ENCODE results near the gene CREB3L4. TPM values are rescaled to one million over a fixed set of nuclear protein-coding genes. Genes with fewer than 3 reads are reported as not detected.

Gene CREB3L4, protein sequence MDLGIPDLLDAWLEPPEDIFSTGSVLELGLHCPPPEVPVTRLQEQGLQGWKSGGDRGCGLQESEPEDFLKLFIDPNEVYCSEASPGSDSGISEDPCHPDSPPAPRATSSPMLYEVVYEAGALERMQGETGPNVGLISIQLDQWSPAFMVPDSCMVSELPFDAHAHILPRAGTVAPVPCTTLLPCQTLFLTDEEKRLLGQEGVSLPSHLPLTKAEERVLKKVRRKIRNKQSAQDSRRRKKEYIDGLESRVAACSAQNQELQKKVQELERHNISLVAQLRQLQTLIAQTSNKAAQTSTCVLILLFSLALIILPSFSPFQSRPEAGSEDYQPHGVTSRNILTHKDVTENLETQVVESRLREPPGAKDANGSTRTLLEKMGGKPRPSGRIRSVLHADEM
- 58.2 and 81.2 TPM in 2 replicates for total RNA-seq (2014; rRNA removed; shearing (Covaris generic))

GRCh38 chr1:153967107-153967999 is at the start of gene CREB3L4:
Gene CREB3L4, plus strand, starts transcription at chr1:153967902. Its CDS starts 624 bp downstream, at chr1:153968526.
- H3K27me3 ChIP-seq (ENCODE audit: control insufficient read depth, insufficient read depth, low read length) = no peaks in the 10 kb centered on the region
- DNase-seq = peak; percentile 93
- H3K36me3 ChIP-seq (replicated peaks; ENCODE audit: control insufficient read depth, insufficient read depth, low read length) = no peaks in the 10 kb centered on the region; the same call in 1 of the 2 replicates
- H3K4me3 ChIP-seq (ENCODE audit: insufficient read depth, low read depth, low read length) = peak within 1 kb of the TSS; percentile 69

- DNase-seq = no peak
- Histone ChIP-seq H3K36me3 (replicated peaks; ENCODE audit: control insufficient read depth, insufficient read depth, low read length) (no peaks in the 10 kb centered on the region), H3K4me3 (ENCODE audit: insufficient read depth, low read depth, low read length) (no peak overlapping the region)
Observed at GRCh38 chr1:153919876-153920852, 47.5 kb upstream of the CREB3L4 start.

GRCh38 chr1:153921080-153921802 is 46.5 kb upstream of the CREB3L4 start:
- Histone ChIP-seq H3K36me3 (replicated peaks; ENCODE audit: control insufficient read depth, insufficient read depth, low read length) (no peaks in the 10 kb centered on the region), H3K27me3 (ENCODE audit: control insufficient read depth, insufficient read depth, low read length) (no peaks in the 10 kb centered on the region)
- no peak for DNase-seq

More at GRCh38 chr1:153919876-153920852, 47.5 kb upstream of the CREB3L4 start:
- H3K27me3 ChIP-seq (ENCODE audit: control insufficient read depth, insufficient read depth, low read length) = no peaks in the 10 kb centered on the region

GRCh38 chr1:153921803-153922075 is 46.0 kb upstream of the CREB3L4 start:
- Histone ChIP-seq H3K4me3 (ENCODE audit: insufficient read depth, low read depth, low read length) (peak overlapping the region; percentile 84), H3K27me3 (ENCODE audit: control insufficient read depth, insufficient read depth, low read length) (no peaks in the 10 kb centered on the region), H3K36me3 (replicated peaks; ENCODE audit: control insufficient read depth, insufficient read depth, low read length) (no peaks in the 10 kb centered on the region)
- no peak for DNase-seq

More at GRCh38 chr1:153921080-153921802, 46.5 kb upstream of the CREB3L4 start:
- peak overlapping the region; percentile 84 for H3K4me3 ChIP-seq (ENCODE audit: insufficient read depth, low read depth, low read length)

GRCh38 chr1:153922076-153922971 is 45.4 kb upstream of the CREB3L4 start:
- no peaks in the 10 kb centered on the region for H3K27me3 ChIP-seq (ENCODE audit: control insufficient read depth, insufficient read depth, low read length)
- peak; percentile 94 for DNase-seq

DNA sequence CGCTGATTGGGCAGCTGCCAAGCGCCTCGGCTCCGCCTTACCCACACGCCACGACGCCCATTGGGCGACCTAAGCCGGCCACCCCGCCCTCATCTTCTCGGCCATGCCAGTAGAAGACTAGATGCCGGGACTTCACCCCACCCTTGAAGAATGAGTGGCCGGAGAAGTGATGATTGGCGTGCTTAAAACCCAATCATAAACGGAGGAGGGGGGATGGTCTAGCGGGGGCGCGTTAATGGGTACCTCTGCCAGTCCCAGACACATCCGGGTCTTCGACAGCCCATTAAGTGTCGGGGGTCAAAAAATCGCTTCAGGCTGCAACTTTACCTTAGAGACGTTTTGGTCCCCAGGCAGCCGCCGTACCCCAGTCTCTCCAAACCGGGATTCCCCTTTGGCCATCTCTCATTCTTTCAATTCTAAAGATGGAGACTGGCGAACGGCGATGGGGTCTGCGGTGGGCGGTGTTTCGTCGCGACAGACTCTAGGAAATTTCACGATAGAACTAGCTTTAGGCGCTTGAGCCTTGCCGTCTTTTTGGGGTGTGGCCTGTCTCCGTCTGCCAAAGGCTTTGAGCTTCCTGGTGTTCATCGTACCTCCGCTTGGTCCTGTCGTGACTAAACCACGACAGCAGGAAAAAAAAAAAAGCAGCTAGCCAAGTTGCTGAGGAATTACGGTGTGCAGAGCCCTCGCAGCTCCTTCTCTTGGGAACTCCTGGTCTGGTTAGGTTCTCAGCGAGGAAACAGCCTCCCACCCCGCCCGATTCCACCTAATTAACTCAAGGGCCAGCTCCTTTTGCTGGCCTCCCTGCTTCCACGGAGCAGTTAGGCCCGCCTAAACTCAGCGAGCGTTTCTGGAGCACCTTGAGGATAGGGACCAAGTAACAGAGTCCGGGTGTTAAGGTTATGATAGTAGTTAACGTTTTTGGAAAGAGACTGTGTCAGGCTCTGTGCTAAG is 44.5 kb upstream of the CREB3L4 start, which contains the start of gene GATAD2B:
TSS of gene GATAD2B (minus strand) at position 1 of the 954 bp plus-strand sequence. CDS start 94,625 bp downstream, outside the sequence.
- Histone ChIP-seq H3K36me3 (replicated peaks; ENCODE audit: control insufficient read depth, insufficient read depth, low read length) (no peaks in the 10 kb centered on the region), H3K27me3 (ENCODE audit: control insufficient read depth, insufficient read depth, low read length) (no peaks in the 10 kb centered on the region), H3K4me3 (ENCODE audit: insufficient read depth, low read depth, low read length) (peak within 1 kb of the TSS; percentile 84)
- DNase-seq = peak; percentile 98

More at GRCh38 chr1:153922076-153922971, 45.4 kb upstream of the CREB3L4 start:
- peak overlapping the region; percentile 84 for H3K4me3 ChIP-seq (ENCODE audit: insufficient read depth, low read depth, low read length)
- no peaks in the 10 kb centered on the region for H3K36me3 ChIP-seq (replicated peaks; ENCODE audit: control insufficient read depth, insufficient read depth, low read length)

DNA sequence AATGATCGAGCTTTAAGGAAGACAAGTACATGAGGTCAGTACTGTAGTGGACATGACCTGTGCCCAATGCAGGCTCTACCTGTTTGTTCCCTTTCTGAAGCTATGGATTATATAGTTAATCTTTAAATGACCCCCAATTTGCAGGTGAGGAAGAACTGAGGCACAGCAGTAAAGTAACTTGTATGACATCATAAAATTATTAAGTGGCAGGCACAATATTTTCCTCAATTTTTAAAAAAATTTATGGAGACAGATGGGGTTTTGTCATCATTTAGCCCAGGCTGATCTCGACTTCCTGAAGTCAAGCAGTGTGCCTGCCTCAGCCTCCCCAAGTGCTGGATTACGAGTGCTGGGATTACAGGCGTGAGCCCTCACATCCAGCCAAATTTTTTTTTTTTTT is 41.3 kb upstream of the CREB3L4 start:
- H3K36me3 ChIP-seq (replicated peaks; ENCODE audit: control insufficient read depth, insufficient read depth, low read length) = peaks cover 6% of the 10 kb centered on the region
- DNase-seq = no peak
- H3K27me3 ChIP-seq (ENCODE audit: control insufficient read depth, insufficient read depth, low read length) = no peaks in the 10 kb centered on the region
- no peak overlapping the region for H3K4me3 ChIP-seq (ENCODE audit: insufficient read depth, low read depth, low read length)

GRCh38 chr1:153928245-153928644 is 39.5 kb upstream of the CREB3L4 start:
- peaks cover 13% of the 10 kb centered on the region for H3K36me3 ChIP-seq (replicated peaks; ENCODE audit: control insufficient read depth, insufficient read depth, low read length)
- no peak overlapping the region for H3K4me3 ChIP-seq (ENCODE audit: insufficient read depth, low read depth, low read length)
- no peaks in the 10 kb centered on the region for H3K27me3 ChIP-seq (ENCODE audit: control insufficient read depth, insufficient read depth, low read length)
- DNase-seq = no peak

DNA sequence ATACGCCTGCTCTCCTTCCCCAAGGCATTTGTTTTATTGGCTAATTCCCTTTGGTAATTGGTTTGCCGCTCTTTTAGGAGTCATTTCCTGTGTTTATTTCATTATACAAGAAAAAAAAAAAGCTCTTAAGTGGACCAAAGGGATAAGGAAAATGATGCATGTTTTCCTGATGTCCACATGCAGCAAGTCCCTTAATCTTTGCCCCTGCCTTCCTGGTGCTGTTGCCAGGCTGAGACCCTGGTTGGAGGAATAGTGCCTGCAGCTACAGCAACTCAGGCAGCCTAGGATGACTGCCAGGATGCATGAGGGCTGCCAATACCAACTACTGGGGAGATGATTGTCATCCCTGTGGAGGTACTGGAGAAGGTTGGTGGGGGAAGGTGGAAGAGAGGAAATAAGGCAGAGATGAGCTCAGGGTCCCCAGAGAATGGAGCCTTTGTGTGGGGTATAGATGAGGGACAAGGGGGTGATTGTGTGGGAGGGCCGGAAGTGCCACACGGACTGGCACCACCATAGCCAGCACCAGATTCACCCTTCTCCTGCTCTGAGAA is 38.8 kb upstream of the CREB3L4 start:
- peaks cover 14% of the 10 kb centered on the region for H3K36me3 ChIP-seq (replicated peaks; ENCODE audit: control insufficient read depth, insufficient read depth, low read length)
- peak; percentile 22 for DNase-seq
- H3K27me3 ChIP-seq (ENCODE audit: control insufficient read depth, insufficient read depth, low read length) = no peaks in the 10 kb centered on the region
- H3K4me3 ChIP-seq (ENCODE audit: insufficient read depth, low read depth, low read length) = no peak overlapping the region

GRCh38 chr1:153929426-153929825 is 38.3 kb upstream of the CREB3L4 start:
- DNase-seq = peak; percentile 21
- no peak overlapping the region for H3K4me3 ChIP-seq (ENCODE audit: insufficient read depth, low read depth, low read length)
- H3K27me3 ChIP-seq (ENCODE audit: control insufficient read depth, insufficient read depth, low read length) = no peaks in the 10 kb centered on the region
- peaks cover 15% of the 10 kb centered on the region for H3K36me3 ChIP-seq (replicated peaks; ENCODE audit: control insufficient read depth, insufficient read depth, low read length)

DNA sequence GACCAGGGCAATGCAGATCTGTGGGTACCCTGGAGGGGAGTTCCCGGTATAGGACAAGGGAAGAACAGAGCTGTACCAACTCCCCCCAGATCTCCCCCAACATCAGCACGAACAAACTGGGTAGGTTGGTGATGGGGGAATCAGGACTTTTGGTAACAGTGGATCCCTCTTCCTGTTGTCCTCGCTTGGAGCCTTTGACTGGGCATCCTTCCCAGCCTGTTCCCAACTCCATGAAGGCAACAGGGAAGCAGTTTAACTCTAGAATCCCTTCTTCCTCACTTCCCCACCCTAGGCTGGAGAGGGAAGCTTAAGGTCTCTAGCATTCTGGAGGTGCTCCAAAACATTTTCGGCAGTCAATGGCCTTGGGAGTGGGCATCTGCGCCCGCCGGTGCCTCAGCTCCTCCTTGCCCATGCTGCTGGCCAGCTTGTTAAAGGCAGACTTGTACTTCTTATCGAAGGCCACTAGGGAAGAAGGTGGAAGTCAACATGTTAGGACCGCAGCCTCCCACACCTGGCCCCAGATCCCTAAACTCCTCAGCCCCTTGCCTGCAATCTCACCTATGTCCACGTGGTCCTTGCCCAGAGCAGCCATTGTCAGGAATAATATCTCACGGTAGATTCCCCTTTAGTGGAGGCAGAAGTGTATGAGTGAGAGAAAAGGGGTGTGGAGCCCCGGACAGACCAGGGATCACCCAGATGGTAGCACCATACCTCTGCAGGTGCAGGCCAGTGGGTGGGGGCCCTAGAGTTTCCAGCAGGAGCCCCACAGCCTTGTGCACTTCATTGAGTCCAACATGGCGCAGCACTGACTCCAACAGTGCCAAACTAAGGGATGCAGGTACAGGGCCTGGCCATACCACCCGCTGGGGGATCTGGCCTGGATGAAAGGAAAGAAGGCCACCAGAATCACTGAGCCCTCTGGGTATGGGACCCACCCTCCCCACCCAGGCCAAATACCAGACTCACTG is 37.4 kb upstream of the CREB3L4 start:
- no peaks in the 10 kb centered on the region for H3K27me3 ChIP-seq (ENCODE audit: control insufficient read depth, insufficient read depth, low read length)
- peak; percentile 67 for DNase-seq

More for the DNA sequence above, 37.4 kb upstream of the CREB3L4 start:
- no peak overlapping the region for H3K4me3 ChIP-seq (ENCODE audit: insufficient read depth, low read depth, low read length)
- H3K36me3 ChIP-seq (replicated peaks; ENCODE audit: control insufficient read depth, insufficient read depth, low read length) = peaks cover 18% of the 10 kb centered on the region
